H9 (cell line): ENCODE results near the gene DESI2. TPM values are rescaled to one million over a fixed set of nuclear protein-coding genes. Genes with fewer than 3 reads are reported as not detected.

Source experiments
- DNase-seq: peaks from one replicate; pipeline ENCODE4 v3.0.0-alpha.2; 2017
- H2AFZ ChIP-seq: one replicate; pipeline ENCODE4 v1.6.1; 2013; ENCODE audit warnings: mild to moderate bottlenecking, low read length, control low read depth, moderate library complexity
- H2AK5ac ChIP-seq: 2 replicates; pipeline ENCODE4 v1.6.1; 2013; ENCODE audit warnings: low read length, control low read depth, mixed read lengths; ENCODE audit not compliant: insufficient read length
- H2BK120ac ChIP-seq: one replicate; pipeline ENCODE4 v1.6.1; 2013; ENCODE audit warnings: low read depth, mild to moderate bottlenecking, low read length, control low read depth, inconsistent platforms; ENCODE audit not compliant: poor library complexity, severe bottlenecking
- H2BK12ac ChIP-seq: 2 replicates; pipeline ENCODE4 v1.6.1; 2013; ENCODE audit warnings: low read length, control low read depth, mixed read lengths, low read depth; ENCODE audit not compliant: insufficient read length
- H2BK15ac ChIP-seq: 2 replicates; pipeline ENCODE4 v1.6.1; 2013; ENCODE audit warnings: low read depth, low read length, control low read depth
- H2BK20ac ChIP-seq: one replicate; pipeline ENCODE4 v1.6.1; 2013; ENCODE audit warnings: low read depth, mild to moderate bottlenecking, low read length, control low read depth, inconsistent platforms; ENCODE audit not compliant: poor library complexity, severe bottlenecking
- H2BK5ac ChIP-seq: 2 replicates; pipeline ENCODE4 v1.6.1; 2013; ENCODE audit warnings: low read length, control low read depth, mixed read lengths; ENCODE audit not compliant: insufficient read length
- H3K14ac ChIP-seq: 2 replicates; pipeline ENCODE4 v1.6.1; 2013; ENCODE audit warnings: low read length, control low read depth; ENCODE audit not compliant: insufficient read depth
- H3K18ac ChIP-seq: 2 replicates; pipeline ENCODE4 v1.6.1; 2013; ENCODE audit warnings: low read depth, mild to moderate bottlenecking, mixed read lengths, low read length, control low read depth; ENCODE audit not compliant: insufficient read length
- H3K23ac ChIP-seq: 2 replicates; pipeline ENCODE4 v1.6.1; 2013; ENCODE audit warnings: low read length, control low read depth, mixed read lengths, low read depth; ENCODE audit not compliant: insufficient read length
- H3K23me2 ChIP-seq: 2 replicates; pipeline ENCODE4 v1.6.1; 2013; ENCODE audit warnings: low read depth, mild to moderate bottlenecking, mixed read lengths, low read length, control low read depth; ENCODE audit not compliant: insufficient read length, poor library complexity, severe bottlenecking
- H3K27ac ChIP-seq: 2 replicates; pipeline ENCODE4 v1.5.1; 2013; ENCODE audit warnings: low read length, control low read depth, mixed read lengths, low read depth; ENCODE audit not compliant: insufficient read length
- H3K27me3 ChIP-seq: 2 replicates; pipeline ENCODE4 v1.6.1; 2013; ENCODE audit warnings: low read length, control low read depth, inconsistent platforms; ENCODE audit not compliant: insufficient read depth
- H3K4ac ChIP-seq: 2 replicates; pipeline ENCODE4 v1.6.1; 2013; ENCODE audit warnings: low read depth, mild to moderate bottlenecking, control low read depth, inconsistent platforms, low read length, moderate library complexity
- H3K4me1 ChIP-seq: 2 replicates; pipeline ENCODE4 v1.6.1; 2013; ENCODE audit warnings: low read length, control low read depth, inconsistent platforms; ENCODE audit not compliant: insufficient read depth
- H3K4me2 ChIP-seq: 2 replicates; pipeline ENCODE4 v1.6.1; 2013; ENCODE audit warnings: low read length, control low read depth, mixed read lengths; ENCODE audit not compliant: insufficient read length, insufficient read depth
- H3K56ac ChIP-seq: 2 replicates; pipeline ENCODE4 v1.6.1; 2013; ENCODE audit warnings: low read depth, mild to moderate bottlenecking, mixed read lengths, low read length, control low read depth; ENCODE audit not compliant: insufficient read length
- H3K79me1 ChIP-seq: 2 replicates; pipeline ENCODE4 v1.6.1; 2013; ENCODE audit warnings: low read depth, mild to moderate bottlenecking, moderate library complexity, low read length, control low read depth, inconsistent platforms; ENCODE audit not compliant: insufficient read depth, poor library complexity, severe bottlenecking
- H3K79me2 ChIP-seq: 2 replicates; pipeline ENCODE4 v1.6.1; 2013; ENCODE audit warnings: low read length, control low read depth, inconsistent platforms; ENCODE audit not compliant: insufficient read depth
- H3K9ac ChIP-seq: 2 replicates; pipeline ENCODE4 v1.6.1; 2013; ENCODE audit warnings: low read length, control low read depth, mixed read lengths; ENCODE audit not compliant: insufficient read length; ENCODE audit errors: extremely low read depth
- H3K9me3 ChIP-seq: one replicate; pipeline ENCODE4 v1.6.1; 2013; ENCODE audit warnings: low read depth, low read length, inconsistent platforms; ENCODE audit not compliant: control insufficient read depth
- H3T11ph ChIP-seq: one replicate; pipeline ENCODE4 v1.6.1; 2013; ENCODE audit warnings: mild to moderate bottlenecking, low read length, control low read depth, inconsistent platforms
- H4K20me1 ChIP-seq: one replicate; pipeline ENCODE4 v1.6.1; 2013; ENCODE audit not compliant: control insufficient read depth, insufficient read length, insufficient read depth
- H4K5ac ChIP-seq: 2 replicates; pipeline ENCODE4 v1.6.1; 2013; ENCODE audit warnings: low read depth, mild to moderate bottlenecking, mixed read lengths, low read length, control low read depth; ENCODE audit not compliant: insufficient read length
- H4K8ac ChIP-seq: replicated peaks from 2 replicates; pipeline ENCODE4 v1.6.1; 2013; ENCODE audit warnings: low read length, control low read depth, mixed read lengths, low read depth; ENCODE audit not compliant: insufficient read length
- H4K91ac ChIP-seq: 2 replicates; pipeline ENCODE4 v1.6.1; 2013; ENCODE audit warnings: low read depth, mild to moderate bottlenecking, moderate library complexity, mixed read lengths, low read length, control low read depth; ENCODE audit not compliant: insufficient read length
- H3K27ac Mint-ChIP-seq, 3 experiments: 2 replicates in 2 of 3; 3 replicates in 1 of 3; pipeline ENCODE4 v1.8.0; 2020 to 2021; ENCODE audit warnings: mixed read lengths in 3 of 3, mild to moderate bottlenecking in 1 of 3, moderate library complexity in 1 of 3
- H3K27me3 Mint-ChIP-seq: 2 replicates; pipeline ENCODE4 v1.8.0; 2021; ENCODE audit warnings: low read depth, mild to moderate bottlenecking, moderate library complexity, mixed read lengths
- H3K36me3 Mint-ChIP-seq, 3 experiments: 2 replicates in 2 of 3; 3 replicates in 1 of 3; pipeline ENCODE4 v1.8.0; 2020 to 2021; ENCODE audit warnings: low read depth in 3 of 3, mixed read lengths in 3 of 3; ENCODE audit not compliant: insufficient read depth in 1 of 3
- H3K4me1 Mint-ChIP-seq, 2 experiments: 2 replicates each; pipeline ENCODE4 v1.8.0; 2020; ENCODE audit warnings: mixed read lengths in 2 of 2
- H3K4me3 Mint-ChIP-seq, 2 experiments: 2 replicates in 1 of 2; 3 replicates in 1 of 2; pipeline ENCODE4 v1.8.0; 2020 to 2021; ENCODE audit warnings: mild to moderate bottlenecking in 2 of 2, mixed read lengths in 2 of 2, moderate library complexity in 1 of 2
- H3K9me3 Mint-ChIP-seq, 2 experiments: 2 replicates in 1 of 2; 3 replicates in 1 of 2; pipeline ENCODE4 v1.8.0; 2020; ENCODE audit warnings: mild to moderate bottlenecking in 2 of 2, mixed read lengths in 2 of 2, moderate library complexity in 1 of 2
- CTCF ChIP-seq: fragments of 200-600 bp; sonication (generic); conservative IDR thresholded peaks from 3 replicates; pipeline ENCODE4 v1.8.0; 2021; ENCODE audit warnings: antibody characterized with exemption, mild to moderate bottlenecking
- WGBS: extraction: QIAGEN DNeasy Blood & Tissue Kit; methylation state at CpG from one replicate; pipeline ENCODE4 v1.1.7; 2013; ENCODE audit warnings: missing lambda C conversion rate, low lambda C conversion rate, mixed read lengths; ENCODE audit not compliant: insufficient read length; ENCODE audit errors: extremely low coverage; 5-methylcytosine and 5-hydroxymethylcytosine counted together
- total RNA-seq: library from RNA; stranded (reverse); gene quantifications from 2 replicates; pipeline ENCODE4 v1.2.1, GENCODE V29; 2021

DESI2 gene
- total RNA-seq, 1 experiment from 2014 or later, result 89.9 TPM

GRCh38 chr1:244735404-244735803 lies 82.5 kb downstream of the DESI2 start:
- H3K4ac ChIP-seq, result no peak overlapping the region; the same call in 1 of the 2 replicates
- no peaks in the 10 kb centered on the region for H3K4me1 ChIP-seq
- no peaks in the 10 kb centered on the region for H4K20me1 ChIP-seq
- H4K8ac ChIP-seq, result no peak overlapping the region
- no peak overlapping the region for H4K5ac ChIP-seq
- H2BK12ac ChIP-seq, result no peak overlapping the region
- H3T11ph ChIP-seq, result no peak overlapping the region
- no peak overlapping the region for H3K23ac ChIP-seq
- no CpG with 5 or more reads among the region's 6 CpGs for WGBS
- H3K56ac ChIP-seq, result no peak overlapping the region
- H2BK120ac ChIP-seq, result no peak overlapping the region
- H3K27me3 ChIP-seq, result no peaks in the 10 kb centered on the region
- H3K79me1 ChIP-seq, result no peaks in the 10 kb centered on the region
- no peak overlapping the region for H3K14ac ChIP-seq
- H3K18ac ChIP-seq, result peak overlapping the region; percentile 41
- Mint-ChIP-seq H3K27ac (peak overlapping the region; percentile 82 to 97 (median 87); a peak in 5 of 7 replicates), H3K36me3 (peaks cover 3 to 21% (median 5%) of the 10 kb centered on the region in 3 experiments; a peak in 4 of 7 replicates), H3K9me3 (peaks cover 2 to 10% of the 10 kb centered on the region in 2 experiments; a peak in 3 of 5 replicates), H3K4me1 (peaks cover 28 to 31% of the 10 kb centered on the region in 2 experiments), H3K27me3 (peaks cover 11% of the 10 kb centered on the region), H3K4me3 (no peak overlapping the region)
- no peak overlapping the region for H3K9ac ChIP-seq
- H3K4me2 ChIP-seq, result no peak overlapping the region
- no peak overlapping the region for H2BK15ac ChIP-seq
- peak overlapping the region; percentile 22 for H3K27ac ChIP-seq
- H3K9me3 ChIP-seq, result no peaks in the 10 kb centered on the region
- no peaks in the 10 kb centered on the region for H3K79me2 ChIP-seq
- H2BK20ac ChIP-seq, result no peak overlapping the region
- no peak overlapping the region for H2AK5ac ChIP-seq
- H4K91ac ChIP-seq, result no peak overlapping the region
- DNase-seq, result peak; percentile 58
- H2BK5ac ChIP-seq, result no peak overlapping the region
- no peak for TF ChIP-seq CTCF
- H3K23me2 ChIP-seq, result no peaks in the 10 kb centered on the region
- no peak overlapping the region for H2AFZ ChIP-seq
